GM23338 (cell line): ENCODE results near the gene OTOGL. TPM values are rescaled to one million over a fixed set of nuclear protein-coding genes. Genes with fewer than 3 reads are reported as not detected.

Experiments used
- ATAC-seq: fragments of 200-7000 bp; cut with Tn5 transposase; 3 replicates; pipeline ENCODE4 v1.9.1; 2020
- DNase-seq: peaks from one replicate; pipeline ENCODE4 v3.0.0-alpha.2; 2015; ENCODE audit warnings: low spot score
- H2AFZ ChIP-seq: fragments of 200-600 bp; sonication (generic); 2 replicates; pipeline ENCODE4 v1.8.0; 2016; ENCODE audit warnings: antibody characterized with exemption, mild to moderate bottlenecking, moderate library complexity
- H3F3A ChIP-seq: fragments of 200-600 bp; sonication (generic); replicated peaks from 2 replicates; pipeline ENCODE4 v1.8.0; 2017; ENCODE audit warnings: antibody characterized with exemption, mixed run types, low read depth
- H3K27ac ChIP-seq: fragments of 200-600 bp; sonication (generic); 2 replicates; pipeline ENCODE4 v1.6.1; 2016; ENCODE audit warnings: low read depth
- H3K27me3 ChIP-seq: fragments of 200-600 bp; sonication (generic); 2 replicates; pipeline ENCODE4 v1.8.0; 2016; ENCODE audit warnings: mild to moderate bottlenecking, mixed run types, moderate library complexity; ENCODE audit not compliant: insufficient read depth
- H3K36me3 ChIP-seq: fragments of 200-600 bp; sonication (generic); 2 replicates; pipeline ENCODE4 v1.8.0; 2016; ENCODE audit warnings: mild to moderate bottlenecking; ENCODE audit not compliant: insufficient read depth
- H3K4me1 ChIP-seq: fragments of 200-600 bp; sonication (generic); 2 replicates; pipeline ENCODE4 v1.8.0; 2016; ENCODE audit warnings: mild to moderate bottlenecking, moderate library complexity; ENCODE audit not compliant: insufficient read depth
- H3K4me2 ChIP-seq: fragments of 200-600 bp; sonication (generic); 2 replicates; pipeline ENCODE4 v1.7.1; 2017; ENCODE audit warnings: mixed run types
- H3K4me3 ChIP-seq: fragments of 200-600 bp; sonication (generic); 2 replicates; pipeline ENCODE4 v1.6.1; 2016; ENCODE audit warnings: mixed run types
- H3K79me2 ChIP-seq: fragments of 200-600 bp; sonication (generic); replicated peaks from 2 replicates; pipeline ENCODE4 v1.8.0; 2017; ENCODE audit warnings: mild to moderate bottlenecking; ENCODE audit not compliant: insufficient read depth
- H3K9me2 ChIP-seq: fragments of 200-600 bp; sonication (generic); 2 replicates; pipeline ENCODE4 v1.8.0; 2017; ENCODE audit not compliant: insufficient read depth
- H4K20me1 ChIP-seq: fragments of 200-600 bp; sonication (generic); replicated peaks from 2 replicates; pipeline ENCODE4 v1.8.0; 2017; ENCODE audit warnings: mild to moderate bottlenecking; ENCODE audit not compliant: insufficient read depth
- H3K27ac Mint-ChIP-seq: 2 replicates; pipeline ENCODE4 v1.8.0; 2020; ENCODE audit warnings: inconsistent platforms, mild to moderate bottlenecking, moderate library complexity, mixed read lengths
- H3K27me3 Mint-ChIP-seq: 3 replicates; pipeline ENCODE4 v1.8.0; 2022; ENCODE audit warnings: low read depth, mild to moderate bottlenecking, moderate library complexity, mixed read lengths, inconsistent platforms; ENCODE audit not compliant: insufficient read depth, poor library complexity
- H3K36me3 Mint-ChIP-seq: 3 replicates; pipeline ENCODE4 v1.8.0; 2021; ENCODE audit warnings: low read depth, mild to moderate bottlenecking, inconsistent platforms, moderate library complexity, mixed read lengths
- H3K4me1 Mint-ChIP-seq: 3 replicates; pipeline ENCODE4 v1.8.0; 2020; ENCODE audit warnings: mild to moderate bottlenecking, inconsistent platforms, mixed read lengths
- H3K4me3 Mint-ChIP-seq: 3 replicates; pipeline ENCODE4 v1.8.0; 2021; ENCODE audit warnings: moderate library complexity, mild to moderate bottlenecking, inconsistent platforms, mixed read lengths
- H3K9me3 Mint-ChIP-seq: 3 replicates; pipeline ENCODE4 v1.8.0; 2020; ENCODE audit warnings: moderate library complexity, mild to moderate bottlenecking, inconsistent platforms, mixed read lengths
- CTCF ChIP-seq, 2 experiments: fragments of 200-600 bp in 1 of 2; sonication (generic) in 1 of 2; conservative IDR thresholded peaks; 2 replicates each; pipeline versions ENCODE4 v1.5.1 to v1.6.1; 2016 to 2017; ENCODE audit warnings: antibody characterized with exemption in 2 of 2, low read depth in 2 of 2, mild to moderate bottlenecking in 2 of 2, moderate library complexity in 1 of 2
- ETS1 ChIP-seq: IDR thresholded peaks from 2 replicates; pipeline ENCODE4 v1.6.1; 2016; ENCODE audit warnings: antibody characterized with exemption
- EZH2 ChIP-seq: fragments of 200-600 bp; sonication (generic); IDR thresholded peaks from one replicate; pipeline ENCODE4 v1.8.0; 2017; ENCODE audit warnings: antibody characterized with exemption, mild to moderate bottlenecking, low read depth; ENCODE audit not compliant: unreplicated experiment
- JUNB ChIP-seq: IDR thresholded peaks from one replicate; pipeline ENCODE4 v1.6.1; 2016; ENCODE audit warnings: antibody characterized with exemption; ENCODE audit not compliant: unreplicated experiment
- REST ChIP-seq: IDR thresholded peaks from one replicate; pipeline ENCODE4 v1.6.1; 2018; ENCODE audit warnings: antibody characterized with exemption; ENCODE audit not compliant: unreplicated experiment
- polyA plus RNA-seq: library from polyadenylated mRNA; unstranded; fragments of >200 nt; fragmentation: Nextera tagmentation; extraction: Ambion mirVana; gene quantifications from 2 replicates; pipeline ENCODE4 v1.2.1, GENCODE V29; 2016
- small RNA-seq: library from RNA; depleted of rRNA; stranded (forward); fragments of <200 nt; gene quantifications from one replicate; pipeline ENCODE3, GENCODE V24; 2014; ENCODE audit warnings: low replicate concordance
- total RNA-seq: library from RNA; depleted of rRNA; stranded (reverse); fragments of >200 nt; shearing (Covaris generic); gene quantifications from 2 replicates; pipeline ENCODE4 v1.2.3, GENCODE V29; 2014; rRNA removed

OTOGL gene
- total and polyA plus RNA-seq, 2 experiments from 2014 or later: 0.36 to 0.66 TPM

- no peak for TF ChIP-seq REST
These were observed 320.7 kb downstream of the OTOGL start (continued) for GRCh38 chr12:80420075-80420474.

GRCh38 chr12:80422550-80422949 lies 323.2 kb downstream of the OTOGL start:
- ATAC-seq (no peak), DNase-seq (no peak)
- Histone ChIP-seq H3K27ac (no peak overlapping the region), H3K79me2 (no peaks in the 10 kb centered on the region), H3K4me3 (no peak overlapping the region), H3K4me1 (no peaks in the 10 kb centered on the region), H3K4me2 (no peak overlapping the region), H3K9me2 (no peaks in the 10 kb centered on the region), H3F3A (no peaks in the 10 kb centered on the region), H3K27me3 (no peaks in the 10 kb centered on the region), H2AFZ (no peak overlapping the region), H3K36me3 (no peaks in the 10 kb centered on the region), H4K20me1 (no peaks in the 10 kb centered on the region)
- Mint-ChIP-seq H3K27me3 (peaks cover 2% of the 10 kb centered on the region), H3K27ac (no peak overlapping the region), H3K9me3 (no peaks in the 10 kb centered on the region), H3K36me3 (no peaks in the 10 kb centered on the region), H3K4me3 (no peak overlapping the region), H3K4me1 (peaks cover 2% of the 10 kb centered on the region; the same call in 1 of the 3 replicates)
- TF ChIP-seq REST (no peak), CTCF (conservative IDR thresholded peaks at IDR 0.05; ENCODE audit: low read depth in 2 of 2) (no peak), EZH2 (no peak), ETS1 (no peak), JUNB (no peak)

Small RNA genes lying within 50 kb of the gene (small RNA-seq; reads per million reads assigned to genes)
- 0.10 reads per million for gene RN7SKP261
- not detected for gene RNU7-106P

Other genes with a start within 250 kb of the OTOGL start
- gene PPP1R12A, start 164.4 kb upstream of the OTOGL start, total RNA-seq: 83.7 and 91.6 TPM in 2 replicates
- 124 and 146 TPM in 2 replicates for gene PPP1R12A, start 164.4 kb upstream of the OTOGL start, polyA plus RNA-seq